ENCODE measurements around the gene UPK1B. TPM values are rescaled to one million over a fixed set of nuclear protein-coding genes. Genes with fewer than 3 reads are reported as not detected.

The UPK1B gene
- total and polyA plus RNA-seq, 4 donors, result 0.08 to 0.23 (median 0.14) TPM

GRCh38 chr3:119157971-119158370, 15.4 kb upstream of the UPK1B start (continued):
- TF ChIP-seq REST (IDR thresholded peaks at IDR 0.05), result no peak
- no peak for TF ChIP-seq TAF1 (conservative IDR thresholded peaks at IDR 0.05)

- DNase-seq (ENCODE audit: low spot score), result no peak
- peaks cover 0 to 6% (median 3%) of the 10 kb centered on the region in 4 donors for H3K9me3 ChIP-seq (ENCODE audit: control insufficient read depth in 4 of 4, low read length in 3 of 4)
- WGBS, result 82% methylated on average over 1 of the region's 1 CpG
Measured at GRCh38 chr3:119160361-119160760, 13.0 kb upstream of the UPK1B start.

More at GRCh38 chr3:119160361-119160760, 13.0 kb upstream of the UPK1B start:
- H3K36me3 ChIP-seq (ENCODE audit: control insufficient read depth in 4 of 4, insufficient read depth in 3 of 4, low read depth in 1 of 4, low read length in 3 of 4), result no peaks in the 10 kb centered on the region
- peaks cover 0 to 4% (median 0%) of the 10 kb centered on the region in 4 donors for H3K27me3 ChIP-seq (ENCODE audit: control insufficient read depth in 4 of 4, insufficient read depth in 4 of 4, low read length in 3 of 4)
- H3K4me3 ChIP-seq (ENCODE audit: low read depth in 1 of 3, low read length in 3 of 3), result no peak overlapping the region
- H3K27ac ChIP-seq (ENCODE audit: low read depth in 1 of 2, low read length in 2 of 2), result no peak overlapping the region
- H3K9ac ChIP-seq (ENCODE audit: low read depth in 1 of 2, low read length in 2 of 2), result no peak overlapping the region
- H3K4me1 ChIP-seq (ENCODE audit: control insufficient read depth in 4 of 4, insufficient read depth in 4 of 4, low read length in 3 of 4), result no peaks in the 10 kb centered on the region
- TF ChIP-seq TAF1 (conservative IDR thresholded peaks at IDR 0.05) (no peak), FOXA2 (IDR thresholded peaks at IDR 0.05) (no peak), FOXA1 (IDR thresholded peaks at IDR 0.05) (no peak), HNF4A (conservative IDR thresholded peaks at IDR 0.05) (no peak), NR2F2 (IDR thresholded peaks at IDR 0.05) (no peak), RXRA (IDR thresholded peaks at IDR 0.05) (no peak), HNF4G (IDR thresholded peaks at IDR 0.05) (no peak), ATF3 (IDR thresholded peaks at IDR 0.05) (no peak), ZBTB33 (IDR thresholded peaks at IDR 0.05) (no peak), JUND (IDR thresholded peaks at IDR 0.05) (no peak), SP1 (IDR thresholded peaks at IDR 0.05) (no peak), CTCF (IDR thresholded peaks at IDR 0.05; ENCODE audit: low read depth, low read length, missing input control) (no peak), GABPA (IDR thresholded peaks at IDR 0.05 in 1 of 2, conservative IDR thresholded peaks at IDR 0.05 in 1 of 2) (no peak), YY1 (IDR thresholded peaks at IDR 0.05) (no peak)
